GM23338 (cell line): ENCODE measurements around the gene GPR3. TPM values are rescaled to one million over a fixed set of nuclear protein-coding genes. Genes with fewer than 3 reads are reported as not detected.
"Not testable (repeated sequence)": the region's sequence is repeated elsewhere in the genome, so short reads cannot be mapped to it uniquely, and the experiment has no call there.

ENCODE experiments used
- ATAC-seq: fragments of 200-7000 bp; cut with Tn5 transposase; 3 replicates; pipeline ENCODE4 v1.9.1; 2020
- DNase-seq: peaks from one replicate; pipeline ENCODE4 v3.0.0-alpha.2; 2015; ENCODE audit warnings: low spot score
- H2AFZ ChIP-seq: fragments of 200-600 bp; sonication (generic); 2 replicates; pipeline ENCODE4 v1.8.0; 2016; ENCODE audit warnings: antibody characterized with exemption, mild to moderate bottlenecking, moderate library complexity
- H3F3A ChIP-seq: fragments of 200-600 bp; sonication (generic); replicated peaks from 2 replicates; pipeline ENCODE4 v1.8.0; 2017; ENCODE audit warnings: antibody characterized with exemption, mixed run types, low read depth
- H3K27ac ChIP-seq: fragments of 200-600 bp; sonication (generic); 2 replicates; pipeline ENCODE4 v1.6.1; 2016; ENCODE audit warnings: low read depth
- H3K27me3 ChIP-seq: fragments of 200-600 bp; sonication (generic); 2 replicates; pipeline ENCODE4 v1.8.0; 2016; ENCODE audit warnings: mild to moderate bottlenecking, mixed run types, moderate library complexity; ENCODE audit not compliant: insufficient read depth
- H3K36me3 ChIP-seq: fragments of 200-600 bp; sonication (generic); 2 replicates; pipeline ENCODE4 v1.8.0; 2016; ENCODE audit warnings: mild to moderate bottlenecking; ENCODE audit not compliant: insufficient read depth
- H3K4me1 ChIP-seq: fragments of 200-600 bp; sonication (generic); 2 replicates; pipeline ENCODE4 v1.8.0; 2016; ENCODE audit warnings: mild to moderate bottlenecking, moderate library complexity; ENCODE audit not compliant: insufficient read depth
- H3K4me2 ChIP-seq: fragments of 200-600 bp; sonication (generic); 2 replicates; pipeline ENCODE4 v1.7.1; 2017; ENCODE audit warnings: mixed run types
- H3K4me3 ChIP-seq: fragments of 200-600 bp; sonication (generic); 2 replicates; pipeline ENCODE4 v1.6.1; 2016; ENCODE audit warnings: mixed run types
- H3K79me2 ChIP-seq: fragments of 200-600 bp; sonication (generic); replicated peaks from 2 replicates; pipeline ENCODE4 v1.8.0; 2017; ENCODE audit warnings: mild to moderate bottlenecking; ENCODE audit not compliant: insufficient read depth
- H3K9me2 ChIP-seq: fragments of 200-600 bp; sonication (generic); 2 replicates; pipeline ENCODE4 v1.8.0; 2017; ENCODE audit not compliant: insufficient read depth
- H4K20me1 ChIP-seq: fragments of 200-600 bp; sonication (generic); replicated peaks from 2 replicates; pipeline ENCODE4 v1.8.0; 2017; ENCODE audit warnings: mild to moderate bottlenecking; ENCODE audit not compliant: insufficient read depth
- H3K27ac Mint-ChIP-seq: 2 replicates; pipeline ENCODE4 v1.8.0; 2020; ENCODE audit warnings: inconsistent platforms, mild to moderate bottlenecking, moderate library complexity, mixed read lengths
- H3K27me3 Mint-ChIP-seq: 3 replicates; pipeline ENCODE4 v1.8.0; 2022; ENCODE audit warnings: low read depth, mild to moderate bottlenecking, moderate library complexity, mixed read lengths, inconsistent platforms; ENCODE audit not compliant: insufficient read depth, poor library complexity
- H3K36me3 Mint-ChIP-seq: 3 replicates; pipeline ENCODE4 v1.8.0; 2021; ENCODE audit warnings: low read depth, mild to moderate bottlenecking, inconsistent platforms, moderate library complexity, mixed read lengths
- H3K4me1 Mint-ChIP-seq: 3 replicates; pipeline ENCODE4 v1.8.0; 2020; ENCODE audit warnings: mild to moderate bottlenecking, inconsistent platforms, mixed read lengths
- H3K4me3 Mint-ChIP-seq: 3 replicates; pipeline ENCODE4 v1.8.0; 2021; ENCODE audit warnings: moderate library complexity, mild to moderate bottlenecking, inconsistent platforms, mixed read lengths
- H3K9me3 Mint-ChIP-seq: 3 replicates; pipeline ENCODE4 v1.8.0; 2020; ENCODE audit warnings: moderate library complexity, mild to moderate bottlenecking, inconsistent platforms, mixed read lengths
- polyA plus RNA-seq: library from polyadenylated mRNA; unstranded; fragments of >200 nt; fragmentation: Nextera tagmentation; extraction: Ambion mirVana; gene quantifications from 2 replicates; pipeline ENCODE4 v1.2.1, GENCODE V29; 2016
- total RNA-seq: library from RNA; depleted of rRNA; stranded (reverse); fragments of >200 nt; shearing (Covaris generic); gene quantifications from 2 replicates; pipeline ENCODE4 v1.2.3, GENCODE V29; 2014
- TF ChIP-seq, protein P1 (sequence below): IDR thresholded peaks from one replicate; pipeline ENCODE4 v1.6.1; 2018; ENCODE audit warnings: antibody characterized with exemption; ENCODE audit not compliant: unreplicated experiment
- TF ChIP-seq, protein P2 (sequence below), 2 experiments: fragments of 200-600 bp in 1 of 2; sonication (generic) in 1 of 2; conservative IDR thresholded peaks; 2 replicates each; pipeline versions ENCODE4 v1.5.1 to v1.6.1; 2016 to 2017; ENCODE audit warnings: antibody characterized with exemption in 2 of 2, low read depth in 2 of 2, mild to moderate bottlenecking in 2 of 2, moderate library complexity in 1 of 2

GPR3 gene
- total and polyA plus RNA-seq, 2 experiments from 2014 or later = 5.9 to 9.1 TPM

DNA sequence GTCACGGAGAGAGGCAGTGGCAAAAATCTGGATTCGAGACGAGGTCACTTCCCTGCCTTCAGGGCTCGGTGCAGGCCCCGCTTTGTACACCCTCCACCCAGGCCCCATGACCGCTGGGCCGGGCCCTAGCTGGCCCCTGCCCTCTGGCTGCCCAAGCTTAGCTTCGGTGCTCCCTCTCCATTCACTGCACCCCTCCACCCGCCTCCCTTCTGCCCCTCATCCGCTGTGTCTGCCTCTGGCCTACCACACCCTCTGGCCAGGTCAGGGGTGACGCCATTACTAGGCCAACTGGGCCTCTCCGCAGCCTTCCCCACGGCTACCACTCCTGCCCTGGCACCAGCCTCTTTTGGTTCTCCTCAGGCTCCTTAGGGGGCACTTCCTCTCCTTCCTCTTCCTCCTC lies 8.8 kb upstream of the GPR3 start (continued):
- TF ChIP-seq, protein P1, sequence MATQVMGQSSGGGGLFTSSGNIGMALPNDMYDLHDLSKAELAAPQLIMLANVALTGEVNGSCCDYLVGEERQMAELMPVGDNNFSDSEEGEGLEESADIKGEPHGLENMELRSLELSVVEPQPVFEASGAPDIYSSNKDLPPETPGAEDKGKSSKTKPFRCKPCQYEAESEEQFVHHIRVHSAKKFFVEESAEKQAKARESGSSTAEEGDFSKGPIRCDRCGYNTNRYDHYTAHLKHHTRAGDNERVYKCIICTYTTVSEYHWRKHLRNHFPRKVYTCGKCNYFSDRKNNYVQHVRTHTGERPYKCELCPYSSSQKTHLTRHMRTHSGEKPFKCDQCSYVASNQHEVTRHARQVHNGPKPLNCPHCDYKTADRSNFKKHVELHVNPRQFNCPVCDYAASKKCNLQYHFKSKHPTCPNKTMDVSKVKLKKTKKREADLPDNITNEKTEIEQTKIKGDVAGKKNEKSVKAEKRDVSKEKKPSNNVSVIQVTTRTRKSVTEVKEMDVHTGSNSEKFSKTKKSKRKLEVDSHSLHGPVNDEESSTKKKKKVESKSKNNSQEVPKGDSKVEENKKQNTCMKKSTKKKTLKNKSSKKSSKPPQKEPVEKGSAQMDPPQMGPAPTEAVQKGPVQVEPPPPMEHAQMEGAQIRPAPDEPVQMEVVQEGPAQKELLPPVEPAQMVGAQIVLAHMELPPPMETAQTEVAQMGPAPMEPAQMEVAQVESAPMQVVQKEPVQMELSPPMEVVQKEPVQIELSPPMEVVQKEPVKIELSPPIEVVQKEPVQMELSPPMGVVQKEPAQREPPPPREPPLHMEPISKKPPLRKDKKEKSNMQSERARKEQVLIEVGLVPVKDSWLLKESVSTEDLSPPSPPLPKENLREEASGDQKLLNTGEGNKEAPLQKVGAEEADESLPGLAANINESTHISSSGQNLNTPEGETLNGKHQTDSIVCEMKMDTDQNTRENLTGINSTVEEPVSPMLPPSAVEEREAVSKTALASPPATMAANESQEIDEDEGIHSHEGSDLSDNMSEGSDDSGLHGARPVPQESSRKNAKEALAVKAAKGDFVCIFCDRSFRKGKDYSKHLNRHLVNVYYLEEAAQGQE = no peak

DNA sequence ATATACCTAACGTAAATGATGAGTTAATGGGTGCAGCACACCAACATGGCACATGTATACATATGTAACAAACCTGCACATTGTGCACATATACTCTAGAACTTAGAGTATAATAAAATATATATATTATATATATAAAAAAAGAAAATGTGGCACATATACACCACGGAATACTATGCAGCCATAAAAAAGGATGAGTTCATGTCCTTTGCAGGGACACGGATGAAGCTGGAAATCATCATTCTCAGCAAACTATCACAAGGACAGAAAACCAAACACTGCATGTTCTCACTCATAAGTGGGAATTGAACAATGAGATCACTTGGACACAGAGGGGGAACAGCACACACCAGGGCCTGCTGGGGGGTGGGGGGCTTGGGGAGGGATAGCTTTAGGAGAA lies 7.6 kb upstream of the GPR3 start:
- not testable (repeated sequence) for DNase-seq, H3K27ac ChIP-seq, H3K4me3 ChIP-seq, H3K27me3 ChIP-seq, H3K4me2 ChIP-seq, H3F3A ChIP-seq, H3K27ac Mint-ChIP-seq, H4K20me1 ChIP-seq, ATAC-seq, H3K4me1 ChIP-seq, H3K4me3 Mint-ChIP-seq, H3K36me3 Mint-ChIP-seq, H3K9me3 Mint-ChIP-seq, H3K4me1 Mint-ChIP-seq, H3K9me2 ChIP-seq, H2AFZ ChIP-seq, H3K79me2 ChIP-seq, H3K36me3 ChIP-seq
- H3K27me3 Mint-ChIP-seq = peaks cover 19% of the 10 kb centered on the region

DNA sequence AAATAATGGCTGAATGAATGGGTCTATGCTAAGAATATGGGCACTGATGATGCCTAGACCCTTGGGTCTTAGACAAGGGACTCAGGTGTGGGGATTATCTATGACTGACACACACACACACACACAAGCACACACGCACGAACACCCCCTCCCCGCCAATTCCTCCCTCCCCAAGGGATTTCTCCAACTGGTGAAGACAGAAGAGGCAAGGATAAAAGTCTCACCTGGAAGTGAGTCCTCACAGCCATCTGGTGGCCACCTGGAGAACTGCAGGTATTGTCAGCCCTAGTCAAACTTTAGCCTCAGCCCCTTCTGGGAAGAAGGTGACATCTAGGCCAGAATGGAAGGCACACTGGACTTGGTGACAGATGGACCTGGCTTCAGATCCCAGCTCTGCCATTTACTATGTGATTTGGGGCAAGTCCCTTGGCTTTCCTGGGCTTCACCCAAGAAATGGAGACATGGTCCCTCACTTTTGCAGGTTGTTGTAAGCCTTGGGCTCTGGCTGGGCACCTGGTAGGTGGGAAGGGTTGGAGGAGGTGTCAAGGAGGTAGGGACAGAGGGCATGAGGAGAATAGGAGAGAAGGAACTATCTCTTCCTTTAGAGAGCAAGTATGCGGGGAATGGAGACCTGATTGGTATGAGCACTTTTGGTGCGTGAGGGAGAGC lies 4.0 kb upstream of the GPR3 start:
- no peaks in the 10 kb centered on the region for H4K20me1 ChIP-seq
- no peaks in the 10 kb centered on the region for H3F3A ChIP-seq
- peak; percentile 11 for ATAC-seq
- H3K4me3 Mint-ChIP-seq = no peak overlapping the region
- no peaks in the 10 kb centered on the region for H3K36me3 ChIP-seq
- H3K36me3 Mint-ChIP-seq = no peaks in the 10 kb centered on the region
- DNase-seq = peak; percentile 89
- no peaks in the 10 kb centered on the region for H3K9me2 ChIP-seq
- H3K27me3 ChIP-seq = no peaks in the 10 kb centered on the region
- peaks cover 3% of the 10 kb centered on the region; the same call in 2 of the 3 replicates for H3K9me3 Mint-ChIP-seq
- no peaks in the 10 kb centered on the region for H3K79me2 ChIP-seq
- H3K27me3 Mint-ChIP-seq = peaks cover 29% of the 10 kb centered on the region
- TF ChIP-seq, protein P2, sequence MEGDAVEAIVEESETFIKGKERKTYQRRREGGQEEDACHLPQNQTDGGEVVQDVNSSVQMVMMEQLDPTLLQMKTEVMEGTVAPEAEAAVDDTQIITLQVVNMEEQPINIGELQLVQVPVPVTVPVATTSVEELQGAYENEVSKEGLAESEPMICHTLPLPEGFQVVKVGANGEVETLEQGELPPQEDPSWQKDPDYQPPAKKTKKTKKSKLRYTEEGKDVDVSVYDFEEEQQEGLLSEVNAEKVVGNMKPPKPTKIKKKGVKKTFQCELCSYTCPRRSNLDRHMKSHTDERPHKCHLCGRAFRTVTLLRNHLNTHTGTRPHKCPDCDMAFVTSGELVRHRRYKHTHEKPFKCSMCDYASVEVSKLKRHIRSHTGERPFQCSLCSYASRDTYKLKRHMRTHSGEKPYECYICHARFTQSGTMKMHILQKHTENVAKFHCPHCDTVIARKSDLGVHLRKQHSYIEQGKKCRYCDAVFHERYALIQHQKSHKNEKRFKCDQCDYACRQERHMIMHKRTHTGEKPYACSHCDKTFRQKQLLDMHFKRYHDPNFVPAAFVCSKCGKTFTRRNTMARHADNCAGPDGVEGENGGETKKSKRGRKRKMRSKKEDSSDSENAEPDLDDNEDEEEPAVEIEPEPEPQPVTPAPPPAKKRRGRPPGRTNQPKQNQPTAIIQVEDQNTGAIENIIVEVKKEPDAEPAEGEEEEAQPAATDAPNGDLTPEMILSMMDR (conservative IDR thresholded peaks at IDR 0.05; ENCODE audit: low read depth in 2 of 2) = peak; percentile 88 to 95
- TF ChIP-seq, protein P1 = no peak
- peaks cover 18% of the 10 kb centered on the region for H3K4me1 Mint-ChIP-seq
- peaks cover 10% of the 10 kb centered on the region for H3K4me1 ChIP-seq
- no peak overlapping the region; the same call in 1 of the 2 replicates for H3K27ac Mint-ChIP-seq
- no peak overlapping the region for H3K27ac ChIP-seq
- H2AFZ ChIP-seq = no peak overlapping the region
- no peak overlapping the region for H3K4me3 ChIP-seq
- no peak overlapping the region for H3K4me2 ChIP-seq
